Endothelial cell of umbilical vein (primary cell): ENCODE data around the gene VCAN. TPM values are rescaled to one million over a fixed set of nuclear protein-coding genes. Genes with fewer than 3 reads are reported as not detected.

Experiments used
- BruUV-seq: library from RNA; stranded (reverse); fragments of 400-500 nt; replicated peaks from 2 replicates; lab custom pipeline; 2021; lab: Mats Ljungman, UMichigan
- CTCF ChIA-PET: fragments of 300-600, 350-600 bp; sonication (Branson Sonifier 250); formaldehyde crosslinking; loops from one replicate; lab custom pipeline; 2021; ENCODE audit warnings: antibody characterized with exemption, inconsistent platforms; lab: Charles Lee
- POLR2A ChIA-PET: fragments of 300-600, 350-600 bp; sonication (Branson Sonifier 250); formaldehyde crosslinking; loops from one replicate; lab custom pipeline; 2021; ENCODE audit warnings: antibody characterized with exemption, inconsistent platforms; lab: Charles Lee
- DNase-seq: peaks from one replicate; pipeline ENCODE4 v3.0.0-alpha.2; 2011; ENCODE audit warnings: low read depth, low spot score
- FAIRE-seq: peaks from 2 replicates; lab custom pipeline; 2011; peaks lifted over from hg19 to GRCh38; lab: Jason Lieb, UNC
- H2AFZ ChIP-seq: 2 replicates; pipeline ENCODE4 v1.6.0; 2012; ENCODE audit warnings: low read depth, low read length, control low read depth, inconsistent platforms
- H3K27ac ChIP-seq: 2 replicates; pipeline ENCODE4 v1.5.1; 2011; ENCODE audit warnings: low read depth, mild to moderate bottlenecking, control low read depth, low read length, moderate library complexity; ENCODE audit not compliant: insufficient read depth
- H3K27me3 ChIP-seq, 2 experiments: 2 replicates each; pipeline versions ENCODE4 v1.6.0 to v1.6.1; 2011; ENCODE audit warnings: low read length in 2 of 2, mixed read lengths in 1 of 2; ENCODE audit not compliant: control insufficient read depth in 2 of 2, insufficient read depth in 2 of 2
- H3K36me3 ChIP-seq, 2 experiments: 2 replicates in 1 of 2; 3 replicates in 1 of 2; pipeline ENCODE4 v1.5.1; 2011; ENCODE audit warnings: low read length in 2 of 2, mild to moderate bottlenecking in 1 of 2, moderate library complexity in 1 of 2; ENCODE audit not compliant: control insufficient read depth in 2 of 2, insufficient read depth in 2 of 2; ENCODE audit errors: extremely low read depth in 1 of 2
- H3K4me1 ChIP-seq: 3 replicates; pipeline ENCODE4 v1.5.1; 2011; ENCODE audit warnings: mild to moderate bottlenecking, low read length; ENCODE audit not compliant: control insufficient read depth, insufficient read depth; ENCODE audit errors: extremely low read depth
- H3K4me2 ChIP-seq: 2 replicates; pipeline ENCODE4 v1.6.1; 2011; ENCODE audit warnings: low read length, control low read depth, mixed read lengths; ENCODE audit not compliant: insufficient read depth
- H3K4me3 ChIP-seq, 3 experiments: fragments of 200-600 bp in 1 of 3; sonication (generic), shearing (Covaris generic) in 1 of 3; replicated peaks in 1 of 3; 2 replicates each; pipeline ENCODE4 v1.5.1; 2011 to 2016; ENCODE audit warnings: control low read depth in 3 of 3, low read length in 3 of 3, mild to moderate bottlenecking in 2 of 3, inconsistent platforms in 1 of 3, low read depth in 1 of 3, moderate library complexity in 1 of 3; ENCODE audit not compliant: insufficient read depth in 1 of 3
- H3K79me2 ChIP-seq: 2 replicates; pipeline ENCODE4 v1.6.0; 2012; ENCODE audit warnings: low read length, inconsistent platforms; ENCODE audit not compliant: control insufficient read depth, insufficient read depth
- H3K9ac ChIP-seq: replicated peaks from 2 replicates; pipeline ENCODE3; 2011; ENCODE audit warnings: low read length, control low read depth; ENCODE audit not compliant: insufficient read depth; ENCODE audit errors: extremely low read depth
- H3K9me1 ChIP-seq: replicated peaks from 3 replicates; pipeline ENCODE4 v1.6.0; 2011; ENCODE audit warnings: mild to moderate bottlenecking, low read length; ENCODE audit not compliant: control insufficient read depth, insufficient read depth; ENCODE audit errors: extremely low read depth
- H3K9me3 ChIP-seq: replicated peaks from 2 replicates; pipeline ENCODE4 v1.5.1; 2012; ENCODE audit warnings: low read length, inconsistent platforms; ENCODE audit not compliant: control insufficient read depth, insufficient read depth
- H4K20me1 ChIP-seq: replicated peaks from 2 replicates; pipeline ENCODE3; 2011; ENCODE audit warnings: mild to moderate bottlenecking, low read length; ENCODE audit not compliant: control insufficient read depth, insufficient read depth; ENCODE audit errors: extremely low read depth
- CTCF ChIP-seq, 2 donors: IDR thresholded peaks; 1 replicate in 1 of 2; 2 replicates in 1 of 2; pipeline ENCODE4 v1.5.1; 2011; ENCODE audit warnings: low read length in 2 of 2, mild to moderate bottlenecking in 2 of 2, moderate library complexity in 2 of 2, control low read depth in 1 of 2, inconsistent platforms in 1 of 2, low read depth in 1 of 2; ENCODE audit not compliant: insufficient read depth in 1 of 2; ENCODE audit errors: extremely low read depth in 1 of 2
- EZH2 ChIP-seq: IDR thresholded peaks from 2 replicates; pipeline ENCODE4 v1.6.1; 2012; ENCODE audit warnings: borderline replicate concordance, low read depth, mild to moderate bottlenecking, moderate library complexity, low read length, inconsistent platforms; ENCODE audit not compliant: severe bottlenecking
- FOS ChIP-seq: IDR thresholded peaks from 2 replicates; pipeline ENCODE4 v1.6.1; 2011; ENCODE audit warnings: mild to moderate bottlenecking, low read length, moderate library complexity, borderline replicate concordance; ENCODE audit not compliant: insufficient read depth
- GATA2 ChIP-seq: IDR thresholded peaks from 2 replicates; pipeline ENCODE4 v1.7.0; 2011; ENCODE audit warnings: low read depth, mild to moderate bottlenecking, moderate library complexity, mixed read lengths, low read length; ENCODE audit not compliant: insufficient read length, insufficient read depth
- JUN ChIP-seq: IDR thresholded peaks from 2 replicates; pipeline ENCODE4 v1.6.1; 2011; ENCODE audit warnings: borderline replicate concordance, low read depth; ENCODE audit not compliant: insufficient read length, insufficient read depth
- MAX ChIP-seq: IDR thresholded peaks from 2 replicates; pipeline ENCODE4 v1.6.1; 2011; ENCODE audit not compliant: insufficient read depth, insufficient read length
- MYC ChIP-seq: IDR thresholded peaks from one replicate; pipeline ENCODE4 v1.6.1; 2011; ENCODE audit warnings: mild to moderate bottlenecking, low read depth, low read length
- POLR2A ChIP-seq: IDR thresholded peaks from 2 replicates; pipeline ENCODE4 v1.6.1; 2012; ENCODE audit warnings: low read depth, mild to moderate bottlenecking, control low read depth, low read length
- POLR2AphosphoS5 ChIP-seq: IDR thresholded peaks from 2 replicates; pipeline ENCODE4 v1.6.1; 2012; ENCODE audit warnings: low read depth, mild to moderate bottlenecking, control low read depth, low read length, moderate library complexity; ENCODE audit not compliant: insufficient read depth
- dilution Hi-C: fragments of 300-500 bp; cut with MboI; formaldehyde crosslinking; loops from one replicate; pipeline ENCODE4 v1.15.0; 2019; ENCODE audit warnings: low sequenced_read_pairs; ENCODE audit not compliant: extremely low pct_ligation_motif_present
- intact Hi-C: fragments of 100-400 bp; cut with micrococcal nuclease; formaldehyde crosslinking; loops from one replicate; pipeline ENCODE4 v1.10.0; 2022
- polyA plus RNA-seq, 4 experiments: library from polyadenylated mRNA; depleted of rRNA in 3 of 4; stranded (reverse) in 3 of 4; unstranded in 1 of 4; fragments of >200 nt; gene quantifications; 2 replicates each; pipeline versions ENCODE4 v1.2.1 to v1.2.3, GENCODE V29; 2011 to 2012; ENCODE audit warnings: missing spikeins in 1 of 4
- total RNA-seq: library from RNA; stranded (reverse); gene quantifications from 2 replicates; pipeline ENCODE4 v1.2.3, GENCODE V29; 2021

VCAN gene
- total and polyA plus RNA-seq, 2 donors (not counting 3 experiments of a cell fraction or from before 2014, with no cell fraction given): 0.35 to 1.2 TPM

- FAIRE-seq: peak; percentile 78
- BruUV-seq: no TSS peak
Observed at GRCh38 chr5:83554686-83555085, 83.1 kb downstream of the VCAN start.

More at GRCh38 chr5:83554686-83555085, 83.1 kb downstream of the VCAN start:
- DNase-seq: no peak
- Histone ChIP-seq H4K20me1 (no peaks in the 10 kb centered on the region), H3K27me3 (peaks cover 0 to 3% of the 10 kb centered on the region in 2 experiments), H3K9ac (no peak overlapping the region), H3K4me3 (no peak overlapping the region), H3K9me3 (no peaks in the 10 kb centered on the region), H2AFZ (no peak overlapping the region), H3K79me2 (no peaks in the 10 kb centered on the region), H3K4me1 (peaks cover 18% of the 10 kb centered on the region), H3K4me2 (peak overlapping the region; percentile 37), H3K27ac (no peak overlapping the region), H3K9me1 (no peaks in the 10 kb centered on the region), H3K36me3 (no peaks in the 10 kb centered on the region)
- ChIA-PET CTCF (interaction anchor here (1.0 kb wide), 1 partner anchor 22 kb away, joined by 3 read pairs; no protein-coding TSS in a partner anchor), POLR2A (no interaction called here)
- dilution Hi-C loops (no loop called here), intact Hi-C loops (loop anchor here (2.0 kb wide), 2 partner anchors 22 to 82 kb away; no protein-coding TSS in a partner anchor)
- no peak for TF ChIP-seq JUN
- TF ChIP-seq POLR2A: no peak
- no peak for TF ChIP-seq POLR2AphosphoS5
- no peak for TF ChIP-seq MAX
- TF ChIP-seq MYC: no peak
- no peak for TF ChIP-seq CTCF (IDR thresholded peaks at IDR 0.05; ENCODE audit: extremely low read depth in 1 of 2, insufficient read depth in 1 of 2, low read depth in 1 of 2, low read length in 2 of 2)
- TF ChIP-seq EZH2: no peak
- no peak for TF ChIP-seq FOS
- TF ChIP-seq GATA2: no peak
